ENCODE data around the gene P2RX1. TPM values are rescaled to one million over a fixed set of nuclear protein-coding genes. Genes with fewer than 3 reads are reported as not detected.

P2RX1 gene
- total RNA-seq, 1 donor from 2014 or later = 0.19 TPM

GRCh38 chr17:3895354-3895753 lies 20.9 kb downstream of the P2RX1 start:
- H3K27me3 Mint-ChIP-seq = peaks cover 27% of the 10 kb centered on the region
- no peak for TF ChIP-seq CTCF (IDR thresholded peaks at IDR 0.05; ENCODE audit: unreplicated experiment)
- H3K4me1 Mint-ChIP-seq (ENCODE audit: low read depth) = peaks cover 6% of the 10 kb centered on the region
- H3K36me3 Mint-ChIP-seq (ENCODE audit: insufficient read depth) = no peaks in the 10 kb centered on the region
- H3K9me3 Mint-ChIP-seq (ENCODE audit: low read depth) = no peaks in the 10 kb centered on the region
- peak overlapping the region; percentile 80 for H3K27ac Mint-ChIP-seq
- no peak for DNase-seq (ENCODE audit: low spot score, unreplicated experiment)
- no peak overlapping the region for H3K4me3 Mint-ChIP-seq (ENCODE audit: low read depth)

GRCh38 chr17:3894911-3895343 lies 21.3 kb downstream of the P2RX1 start:
- Mint-ChIP-seq H3K4me3 (ENCODE audit: low read depth) (no peak overlapping the region), H3K27ac (peak overlapping the region; percentile 80), H3K9me3 (ENCODE audit: low read depth) (no peaks in the 10 kb centered on the region), H3K27me3 (peaks cover 30% of the 10 kb centered on the region), H3K36me3 (ENCODE audit: insufficient read depth) (no peaks in the 10 kb centered on the region), H3K4me1 (ENCODE audit: low read depth) (peaks cover 6% of the 10 kb centered on the region)
- TF ChIP-seq CTCF (IDR thresholded peaks at IDR 0.05; ENCODE audit: unreplicated experiment) = no peak
- no peak for DNase-seq (ENCODE audit: low spot score, unreplicated experiment)

GRCh38 chr17:3894188-3894587 lies 22.1 kb downstream of the P2RX1 start:
- TF ChIP-seq CTCF (IDR thresholded peaks at IDR 0.05; ENCODE audit: unreplicated experiment) = no peak
- no peaks in the 10 kb centered on the region for H3K9me3 Mint-ChIP-seq (ENCODE audit: low read depth)
- peaks cover 32% of the 10 kb centered on the region for H3K27me3 Mint-ChIP-seq
- H3K27ac Mint-ChIP-seq = no peak overlapping the region
- DNase-seq (ENCODE audit: low spot score, unreplicated experiment) = no peak
- peak overlapping the region; percentile 77 for H3K4me3 Mint-ChIP-seq (ENCODE audit: low read depth)
- no peaks in the 10 kb centered on the region for H3K36me3 Mint-ChIP-seq (ENCODE audit: insufficient read depth)
- peaks cover 6% of the 10 kb centered on the region for H3K4me1 Mint-ChIP-seq (ENCODE audit: low read depth)

- Mint-ChIP-seq H3K36me3 (ENCODE audit: insufficient read depth) (no peaks in the 10 kb centered on the region), H3K4me1 (ENCODE audit: low read depth) (peaks cover 6% of the 10 kb centered on the region), H3K27ac (peak overlapping the region; percentile 91), H3K9me3 (ENCODE audit: low read depth) (no peaks in the 10 kb centered on the region), H3K4me3 (ENCODE audit: low read depth) (peak overlapping the region; percentile 77), H3K27me3 (peaks cover 33% of the 10 kb centered on the region)
- no peak for TF ChIP-seq CTCF (IDR thresholded peaks at IDR 0.05; ENCODE audit: unreplicated experiment)
- no peak for DNase-seq (ENCODE audit: low spot score, unreplicated experiment)
Observed at GRCh38 chr17:3893720-3894116, 22.5 kb downstream of the P2RX1 start.

GRCh38 chr17:3893003-3893719 lies 23.1 kb downstream of the P2RX1 start, which contains the start of gene CAMKK1:
Gene CAMKK1, minus strand, starts transcription at chr17:3893053. Its CDS starts 7,366 bp downstream, at chr17:3885687.
- peaks cover 6% of the 10 kb centered on the region for H3K4me1 Mint-ChIP-seq (ENCODE audit: low read depth)
- H3K27ac Mint-ChIP-seq = peak within 1 kb of the TSS; percentile 91
- no peak for TF ChIP-seq CTCF (IDR thresholded peaks at IDR 0.05; ENCODE audit: unreplicated experiment)
- no peaks in the 10 kb centered on the region for H3K9me3 Mint-ChIP-seq (ENCODE audit: low read depth)
- peaks cover 31% of the 10 kb centered on the region for H3K27me3 Mint-ChIP-seq
- peak within 1 kb of the TSS; percentile 77 for H3K4me3 Mint-ChIP-seq (ENCODE audit: low read depth)
- DNase-seq (ENCODE audit: low spot score, unreplicated experiment) = peak; percentile 81
- no peaks in the 10 kb centered on the region for H3K36me3 Mint-ChIP-seq (ENCODE audit: insufficient read depth)

Measured in progenitor cell of endocrine pancreas (in vitro differentiated cells).